Subcutaneous abdominal adipose tissue (tissue), 5 donors: ENCODE results near the gene ZNF598.
"Not testable (repeated sequence)": the region's sequence is repeated elsewhere in the genome, so short reads cannot be mapped to it uniquely, and the experiment has no call there.

Experiments
- H3K27ac ChIP-seq: one replicate; pipeline ENCODE4 v1.7.0; 2013; ENCODE audit warnings: low read depth, mild to moderate bottlenecking, inconsistent platforms, low read length, moderate library complexity
- H3K27me3 ChIP-seq, 5 donors: one replicate each; pipeline ENCODE4 v1.7.0; 2013; ENCODE audit warnings: low read length in 5 of 5, inconsistent platforms in 1 of 5; ENCODE audit not compliant: control insufficient read depth in 5 of 5, insufficient read depth in 4 of 5
- H3K36me3 ChIP-seq, 5 donors: one replicate each; pipeline ENCODE4 v1.7.0; 2013; ENCODE audit warnings: low read length in 5 of 5; ENCODE audit not compliant: control insufficient read depth in 5 of 5, insufficient read depth in 5 of 5
- H3K4me1 ChIP-seq, 5 donors: one replicate each; pipeline ENCODE4 v1.7.0; 2013; ENCODE audit warnings: low read length in 5 of 5, mild to moderate bottlenecking in 3 of 5, moderate library complexity in 1 of 5; ENCODE audit not compliant: control insufficient read depth in 5 of 5, insufficient read depth in 5 of 5
- H3K4me3 ChIP-seq, 5 donors: one replicate each; pipeline ENCODE4 v1.7.0; 2013; ENCODE audit warnings: low read length in 5 of 5, low read depth in 1 of 5
- H3K9ac ChIP-seq, 5 donors: one replicate each; pipeline ENCODE4 v1.7.0; 2013; ENCODE audit warnings: low read length in 5 of 5, mild to moderate bottlenecking in 4 of 5, moderate library complexity in 3 of 5
- H3K9me3 ChIP-seq, 5 donors: one replicate each; pipeline ENCODE4 v1.7.0; 2013; ENCODE audit warnings: low read length in 5 of 5; ENCODE audit not compliant: control insufficient read depth in 5 of 5
- donor health status: healthy.
- donor health status: healthy.
- donor health status: healthy.
- donor health status: healthy.
- donor health status: healthy.

The ZNF598 gene

DNA sequence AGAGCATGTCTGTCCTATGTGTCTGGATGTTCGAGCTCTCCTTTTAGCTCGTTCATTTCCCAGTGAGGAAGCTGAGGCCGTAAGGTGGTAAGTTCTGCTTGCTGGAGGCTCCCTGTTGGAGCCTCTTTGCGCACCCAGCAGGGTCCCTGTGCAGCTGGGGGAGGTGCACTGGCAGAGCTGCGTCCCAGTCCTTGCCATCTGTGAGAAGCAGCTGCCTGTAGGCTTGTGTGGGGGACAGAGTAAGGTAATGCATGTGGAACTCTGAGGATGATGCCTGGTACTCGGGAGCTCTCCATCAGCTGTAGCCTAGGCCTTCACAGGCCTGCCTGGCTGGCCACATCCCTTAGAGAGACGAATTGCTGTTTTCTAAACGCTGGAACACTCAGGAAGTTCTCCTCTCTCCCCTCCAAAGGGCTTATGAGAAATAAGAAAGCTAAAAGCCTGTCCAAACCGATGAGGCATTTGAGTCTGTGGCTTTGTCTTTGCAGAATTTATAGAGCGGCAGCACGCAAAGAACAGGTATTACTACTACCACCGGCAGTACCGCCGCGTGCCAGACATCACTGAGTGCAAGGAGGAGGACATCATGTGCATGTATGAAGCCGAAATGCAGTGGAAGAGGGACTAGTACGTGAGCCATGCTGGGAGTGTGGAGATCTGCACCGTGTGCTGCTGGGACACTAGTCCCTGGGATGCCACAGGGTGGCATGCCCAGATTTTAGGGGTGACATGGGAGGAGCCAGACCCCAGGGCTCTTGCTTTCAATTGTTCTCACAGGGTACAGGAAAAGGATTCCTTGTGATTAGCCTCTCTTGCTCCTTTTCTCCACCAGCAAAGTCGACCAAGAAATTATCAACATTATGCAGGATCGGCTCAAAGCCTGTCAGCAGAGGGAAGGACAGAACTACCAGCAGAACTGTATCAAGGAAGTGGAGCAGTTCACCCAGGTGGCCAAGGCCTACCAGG is 48.7 kb downstream of the ZNF598 start:
- Histone ChIP-seq H3K4me3 (peak overlapping the region; percentile 32 to 91 (median 75)), H3K36me3 (peaks cover 0 to 27% (median 24%) of the 10 kb centered on the region in 5 donors), H3K9me3 (no peaks in the 10 kb centered on the region), H3K4me1 (peaks cover 3 to 45% (median 41%) of the 10 kb centered on the region in 5 donors), H3K27ac (no peak overlapping the region), H3K27me3 (no peaks in the 10 kb centered on the region), H3K9ac (peak overlapping the region in 2 of 5 donors; percentile 94 to 96)

DNA sequence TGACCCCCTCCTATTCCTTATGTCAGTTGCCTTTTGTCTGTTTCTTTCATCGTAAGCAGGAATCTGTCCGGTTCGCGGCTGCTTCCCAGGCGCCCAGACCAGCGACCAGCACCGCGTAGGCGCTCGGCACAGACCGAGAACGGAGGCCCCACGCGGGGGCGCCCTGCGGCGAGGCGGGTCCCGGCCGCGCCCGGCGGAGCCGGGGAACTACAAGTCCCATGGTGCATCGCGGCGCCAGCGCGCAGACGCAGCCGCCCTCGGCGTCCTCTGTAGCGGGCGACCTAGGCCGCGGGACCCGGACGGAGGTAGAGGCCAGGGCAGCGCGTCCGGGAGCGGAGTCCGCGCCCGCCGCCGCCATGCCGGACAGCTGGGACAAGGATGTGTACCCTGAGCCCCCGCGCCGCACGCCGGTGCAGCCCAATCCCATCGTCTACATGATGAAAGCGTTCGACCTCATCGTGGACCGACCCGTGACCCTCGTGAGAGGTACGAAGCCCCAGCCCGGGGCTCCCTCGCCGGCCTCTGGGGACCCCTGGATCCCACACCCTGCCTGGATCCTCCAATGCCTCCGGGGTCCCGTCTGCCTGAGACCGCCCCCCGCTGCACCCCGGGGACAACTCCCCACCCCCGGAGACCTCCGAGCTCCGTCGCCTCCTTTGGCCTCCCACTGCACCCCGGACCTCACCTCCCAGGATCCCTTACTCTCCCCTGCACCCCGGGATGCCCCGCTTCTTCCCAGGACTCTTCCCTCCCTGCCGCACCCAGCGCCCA is 50.2 kb downstream of the ZNF598 start, which contains the start of gene NDUFB10:
Gene NDUFB10 (plus strand): TSS at position 270 of the 771 bp plus-strand sequence. CDS start 87 bp downstream, at position 357.
- Histone ChIP-seq H3K4me1 (peaks cover 3 to 35% (median 33%) of the 10 kb centered on the region in 5 donors), H3K27ac (peak within 1 kb of the TSS; percentile 65), H3K9ac (peak within 1 kb of the TSS; percentile 63 to 96 (median 94)), H3K9me3 (no peaks in the 10 kb centered on the region), H3K27me3 (no peaks in the 10 kb centered on the region), H3K4me3 (peak within 1 kb of the TSS; percentile 61 to 91 (median 78)), H3K36me3 (peaks cover 0 to 27% (median 24%) of the 10 kb centered on the region in 5 donors)

DNA sequence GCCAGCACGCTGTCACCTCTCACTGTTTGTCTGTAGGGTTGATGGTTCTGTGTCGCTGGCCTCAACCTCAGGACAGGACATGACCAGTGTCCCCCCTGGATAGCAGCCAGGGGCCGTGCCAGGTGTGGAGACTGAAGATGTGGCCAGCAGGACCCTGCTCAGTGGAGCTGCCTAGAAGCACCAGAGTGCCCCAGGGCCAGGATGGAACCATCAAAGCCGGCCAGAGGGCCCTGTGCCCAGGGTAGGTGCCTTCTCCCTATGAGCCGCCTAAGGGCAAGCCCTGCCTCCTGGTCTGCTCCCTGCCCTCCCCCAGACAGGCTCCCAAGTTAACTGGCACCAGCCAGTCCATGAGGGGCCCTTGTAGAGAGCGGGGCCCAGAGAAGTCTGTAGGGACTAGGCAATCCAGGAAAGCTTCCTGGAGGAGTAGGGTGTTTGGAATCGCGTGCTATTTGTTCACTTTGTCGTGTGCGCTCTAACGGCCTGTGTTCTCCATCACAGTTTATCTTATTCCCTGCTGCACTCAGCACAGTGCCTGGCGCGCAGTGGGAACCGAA is 50.8 kb downstream of the ZNF598 start:
- Histone ChIP-seq H3K4me3 (peak overlapping the region; percentile 33 to 91 (median 75)), H3K4me1 (peaks cover 3 to 31% (median 28%) of the 10 kb centered on the region in 5 donors), H3K27ac (peak overlapping the region; percentile 65)

DNA sequence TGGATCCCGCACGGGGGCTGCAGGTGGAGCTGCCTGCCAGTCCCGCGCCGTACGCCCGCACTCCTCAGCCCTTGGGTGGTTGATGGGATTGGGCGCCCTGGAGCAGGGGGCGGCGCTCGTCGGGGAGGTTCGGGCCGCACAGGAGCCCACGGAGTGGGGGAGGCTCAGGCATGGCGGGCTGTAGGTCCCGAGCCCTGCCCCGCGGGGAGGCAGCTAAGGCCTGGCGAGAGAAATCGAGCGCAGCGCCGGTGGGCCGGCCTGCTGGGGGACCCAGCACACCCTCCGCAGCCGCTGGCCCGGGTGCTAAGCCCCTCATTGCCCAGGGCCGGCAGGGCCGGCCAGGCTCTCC is 51.5 kb downstream of the ZNF598 start:
- not testable (repeated sequence) for H3K27ac ChIP-seq, H3K9me3 ChIP-seq, H3K27me3 ChIP-seq, H3K4me3 ChIP-seq, H3K9ac ChIP-seq
- Histone ChIP-seq H3K4me1 (peaks cover 3 to 26% (median 24%) of the 10 kb centered on the region in 5 donors), H3K36me3 (peaks cover 0 to 24% (median 20%) of the 10 kb centered on the region in 5 donors)

More for the DNA sequence above, 50.8 kb downstream of the ZNF598 start:
- Histone ChIP-seq H3K9me3 (no peaks in the 10 kb centered on the region), H3K27me3 (peaks cover 0 to 4% (median 0%) of the 10 kb centered on the region in 5 donors), H3K9ac (peak overlapping the region in 4 of 5 donors; percentile 5 to 82 (median 68)), H3K36me3 (peaks cover 0 to 27% (median 23%) of the 10 kb centered on the region in 5 donors)

DNA sequence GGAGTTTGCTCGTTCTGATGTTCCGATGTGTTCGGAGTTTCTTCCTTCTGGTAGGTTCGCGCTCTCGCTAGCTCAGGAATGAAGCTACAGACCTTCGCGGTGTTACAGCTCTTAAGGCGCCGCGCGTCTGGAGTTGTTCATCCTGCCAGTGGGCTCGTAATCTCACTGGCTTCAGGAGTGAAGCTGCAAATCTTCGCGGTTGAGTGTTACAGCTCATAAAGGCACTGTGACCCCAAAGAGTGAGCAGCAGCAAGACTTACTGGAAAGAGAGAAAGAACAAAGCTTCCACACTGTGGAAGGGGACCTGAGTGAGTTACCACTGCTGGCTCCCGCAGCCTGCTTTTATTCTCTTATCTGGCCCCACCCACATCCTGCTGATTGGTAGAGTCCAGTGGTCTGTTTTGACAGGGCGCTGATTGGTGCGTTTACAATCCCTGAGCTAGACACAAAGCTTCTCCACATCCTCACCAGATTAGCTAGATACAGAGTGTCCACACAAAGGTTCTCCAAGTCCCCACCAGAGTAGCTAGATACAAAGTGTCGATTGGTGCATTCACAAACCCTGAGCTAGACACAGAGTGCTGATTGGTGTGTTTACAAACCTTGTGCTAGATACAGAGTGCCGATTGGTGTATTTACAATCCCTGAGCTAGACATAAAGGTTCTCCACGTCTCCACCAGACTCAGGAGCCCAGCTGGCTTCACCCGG is 52.0 kb downstream of the ZNF598 start:
- Histone ChIP-seq H3K36me3 (peaks cover 0 to 19% (median 16%) of the 10 kb centered on the region in 5 donors), H3K4me1 (peaks cover 3 to 24% (median 23%) of the 10 kb centered on the region in 5 donors)
- not testable (repeated sequence) for H3K9ac ChIP-seq, H3K27me3 ChIP-seq, H3K9me3 ChIP-seq, H3K27ac ChIP-seq, H3K4me3 ChIP-seq

DNA sequence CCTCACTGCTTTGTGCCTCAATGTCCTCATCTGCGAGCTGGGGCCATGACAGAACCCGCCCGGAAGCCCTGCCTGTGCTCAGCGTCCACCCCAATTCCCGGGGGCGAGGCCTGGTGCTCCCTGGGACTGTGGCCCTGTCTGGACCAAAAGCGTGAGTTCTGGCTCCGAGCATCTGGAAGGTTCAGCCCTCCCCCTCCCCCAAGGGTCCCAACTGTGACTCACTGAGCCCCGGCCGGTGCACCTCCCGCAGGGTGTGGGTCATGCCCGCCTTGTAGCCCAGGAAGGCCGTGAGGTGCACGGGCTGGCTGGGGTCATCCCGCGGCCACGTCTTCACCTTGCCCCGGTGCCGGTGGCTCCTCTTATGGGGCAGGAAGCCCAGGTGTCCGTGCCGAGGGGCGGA is 55.9 kb downstream of the ZNF598 start:
- no peak overlapping the region for H3K4me3 ChIP-seq
- H3K36me3 ChIP-seq = no peaks in the 10 kb centered on the region
- no peaks in the 10 kb centered on the region for H3K9me3 ChIP-seq
- peaks cover 0 to 4% (median 0%) of the 10 kb centered on the region in 5 donors for H3K27me3 ChIP-seq
- no peak overlapping the region for H3K9ac ChIP-seq
- H3K27ac ChIP-seq = no peak overlapping the region
- H3K4me1 ChIP-seq = peaks cover 0 to 2% (median 1%) of the 10 kb centered on the region in 5 donors

DNA sequence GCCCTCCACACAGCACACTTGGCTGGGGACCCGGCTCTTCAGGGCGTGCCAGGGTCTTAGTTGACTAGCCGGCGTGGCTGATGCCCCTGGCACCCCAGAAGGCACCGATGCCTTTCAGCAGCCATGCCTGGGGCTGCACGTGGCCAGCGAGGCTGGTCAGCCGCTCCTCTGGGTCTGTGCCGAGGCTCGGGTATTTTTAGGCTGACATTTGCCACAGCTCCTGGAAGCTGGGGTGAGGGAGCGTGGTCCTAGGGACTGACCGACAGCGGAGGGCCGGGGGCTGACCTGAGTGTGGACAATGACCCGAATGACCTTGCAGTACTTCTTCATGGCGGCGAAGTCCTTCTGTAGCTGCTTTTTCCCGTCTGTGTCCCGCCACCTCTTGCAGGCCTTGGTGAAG is 59.1 kb downstream of the ZNF598 start:
- H3K4me3 ChIP-seq = no peak overlapping the region
- no peaks in the 10 kb centered on the region for H3K9me3 ChIP-seq
- no peak overlapping the region for H3K9ac ChIP-seq
- H3K27ac ChIP-seq = no peak overlapping the region
- no peaks in the 10 kb centered on the region for H3K4me1 ChIP-seq
- H3K36me3 ChIP-seq = no peaks in the 10 kb centered on the region
- H3K27me3 ChIP-seq = peaks cover 0 to 4% (median 0%) of the 10 kb centered on the region in 5 donors

DNA sequence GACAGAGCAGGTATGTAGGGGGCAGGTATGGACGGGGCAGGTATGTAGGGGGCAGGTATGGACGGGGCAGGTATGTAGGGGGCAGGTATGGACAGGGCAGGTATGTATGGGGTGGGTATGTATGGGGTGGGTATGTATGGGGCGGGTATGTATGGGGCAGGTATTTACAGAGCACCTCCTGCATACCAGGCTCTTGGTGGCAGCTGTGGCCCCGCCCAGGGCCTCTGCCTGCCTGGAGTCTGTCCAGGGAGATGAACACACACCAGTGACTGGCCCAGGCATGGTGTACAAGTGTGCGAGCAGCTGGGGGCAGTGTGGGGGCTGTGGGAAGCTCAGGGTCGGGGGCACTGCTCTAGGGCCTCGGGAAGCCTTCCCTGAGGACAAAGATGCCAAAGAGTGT is 59.6 kb downstream of the ZNF598 start:
- Histone ChIP-seq H3K9ac (no peak overlapping the region), H3K27ac (no peak overlapping the region), H3K27me3 (peaks cover 0 to 4% (median 0%) of the 10 kb centered on the region in 5 donors), H3K9me3 (no peaks in the 10 kb centered on the region), H3K4me1 (no peaks in the 10 kb centered on the region), H3K4me3 (no peak overlapping the region), H3K36me3 (no peaks in the 10 kb centered on the region)

DNA sequence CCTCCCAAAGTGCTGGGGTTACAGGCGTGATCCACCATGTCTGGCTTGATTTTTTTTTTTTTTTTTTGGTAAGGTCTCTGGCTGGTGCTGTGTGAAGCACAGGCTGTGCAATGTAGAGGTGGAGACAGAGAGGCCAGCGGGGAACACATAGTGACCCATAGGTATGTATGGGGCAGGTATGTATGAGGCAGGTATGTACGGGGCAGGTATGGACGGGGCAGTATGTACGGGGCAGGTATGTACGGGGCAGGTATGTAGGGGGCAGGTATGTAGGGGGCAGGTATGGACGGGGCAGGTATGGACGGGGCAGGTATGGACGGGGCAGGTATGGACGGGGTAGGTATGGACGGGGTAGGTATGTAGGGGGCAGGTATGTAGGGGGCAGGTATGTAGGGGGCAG is 60.1 kb downstream of the ZNF598 start:
- Histone ChIP-seq H3K9ac (no peak overlapping the region), H3K36me3 (no peaks in the 10 kb centered on the region), H3K4me1 (no peaks in the 10 kb centered on the region), H3K27ac (no peak overlapping the region), H3K4me3 (no peak overlapping the region), H3K27me3 (peaks cover 0 to 4% (median 0%) of the 10 kb centered on the region in 5 donors), H3K9me3 (no peaks in the 10 kb centered on the region)
